Ascending aorta (tissue), 2 donors: Measurements from ENCODE around the gene USP34. TPM values are rescaled to one million over a fixed set of nuclear protein-coding genes. Genes with fewer than 3 reads are reported as not detected.

Experiments used
- DNase-seq, 2 donors: peaks; one replicate each; pipeline ENCODE4 v3.0.0-alpha.2; 2019; ENCODE audit warnings: low spot score in 2 of 2
- H3K27ac ChIP-seq, 2 donors: fragments of 200-600 bp; sonication (generic); one replicate each; pipeline ENCODE4 v1.5.1; 2016 to 2017; ENCODE audit warnings: mild to moderate bottlenecking in 1 of 2
- H3K27me3 ChIP-seq: fragments of 200-600 bp; sonication (generic); one replicate; pipeline ENCODE4 v1.5.1; 2017
- H3K36me3 ChIP-seq, 2 donors: fragments of 200-600 bp; sonication (generic); one replicate each; pipeline ENCODE4 v1.5.1; 2016
- H3K4me1 ChIP-seq, 2 donors: fragments of 200-600 bp; sonication (generic); one replicate each; pipeline ENCODE4 v1.5.1; 2016 to 2017; ENCODE audit warnings: mild to moderate bottlenecking in 1 of 2
- H3K4me3 ChIP-seq, 2 donors: fragments of 200-600 bp; sonication (generic); one replicate each; pipeline ENCODE4 v1.5.1; 2016 to 2017; ENCODE audit warnings: mild to moderate bottlenecking in 1 of 2
- H3K9me3 ChIP-seq, 2 donors: fragments of 200-600 bp; sonication (generic); one replicate each; pipeline ENCODE4 v1.5.1; 2016
- CTCF ChIP-seq, 3 experiments: fragments of 200-600 bp in 2 of 3; fragments of 450-650 bp in 1 of 3; sonication (generic) in 2 of 3; IDR thresholded peaks; one replicate each; pipeline ENCODE4 v1.5.1; 2016 to 2019; ENCODE audit warnings: antibody characterized with exemption in 3 of 3, mild to moderate bottlenecking in 1 of 3, moderate library complexity in 1 of 3
- intact Hi-C: fragments of 100-400 bp; cut with DNase I; formaldehyde crosslinking; loops from one replicate; pipeline ENCODE4 v1.15.1; 2023
- total RNA-seq: library from RNA; depleted of rRNA; stranded (reverse); fragments of >200 nt; gene quantifications from one replicate; pipeline ENCODE4 v1.1.0, GENCODE V29; 2016

Gene USP34
- total RNA-seq, 1 donor from 2014 or later: 59.3 TPM

DNA sequence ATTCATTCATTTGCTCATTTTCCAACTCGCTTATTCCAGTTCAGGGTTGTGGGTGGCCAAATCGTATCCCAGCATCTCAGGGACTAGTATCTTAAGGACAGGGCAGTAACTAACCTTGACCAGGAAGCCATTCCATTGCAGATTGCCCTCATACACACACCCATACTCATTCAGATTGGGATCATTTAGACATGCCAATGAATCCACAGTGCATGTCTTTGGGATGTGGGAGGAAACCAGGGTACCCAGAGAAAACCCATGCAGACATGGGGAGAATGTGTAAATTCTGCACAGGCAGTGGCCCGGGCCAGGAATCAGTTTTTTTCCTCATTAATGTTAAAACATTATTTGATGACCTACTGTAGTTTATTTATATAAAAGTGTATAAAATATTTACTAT, 150.7 kb downstream of the USP34 start:
- no peak overlapping the region for H3K4me3 ChIP-seq
- no peaks in the 10 kb centered on the region for H3K27me3 ChIP-seq
- peaks cover 15 to 38% of the 10 kb centered on the region in 2 donors for H3K36me3 ChIP-seq
- H3K27ac ChIP-seq: no peak overlapping the region
- DNase-seq: no peak
- H3K9me3 ChIP-seq: no peaks in the 10 kb centered on the region
- no peak for TF ChIP-seq CTCF (IDR thresholded peaks at IDR 0.05)
- H3K4me1 ChIP-seq: no peaks in the 10 kb centered on the region
- intact Hi-C loops: no loop called here

- DNase-seq: no peak
- Histone ChIP-seq H3K4me1 (no peaks in the 10 kb centered on the region), H3K9me3 (no peaks in the 10 kb centered on the region), H3K4me3 (no peak overlapping the region), H3K27me3 (no peaks in the 10 kb centered on the region), H3K36me3 (peaks cover 19 to 32% of the 10 kb centered on the region in 2 donors), H3K27ac (no peak overlapping the region)
- no peak for TF ChIP-seq CTCF (IDR thresholded peaks at IDR 0.05)
- intact Hi-C loops: no loop called here
Observed at GRCh38 chr2:61318553-61318952, 152.3 kb downstream of the USP34 start.

DNA sequence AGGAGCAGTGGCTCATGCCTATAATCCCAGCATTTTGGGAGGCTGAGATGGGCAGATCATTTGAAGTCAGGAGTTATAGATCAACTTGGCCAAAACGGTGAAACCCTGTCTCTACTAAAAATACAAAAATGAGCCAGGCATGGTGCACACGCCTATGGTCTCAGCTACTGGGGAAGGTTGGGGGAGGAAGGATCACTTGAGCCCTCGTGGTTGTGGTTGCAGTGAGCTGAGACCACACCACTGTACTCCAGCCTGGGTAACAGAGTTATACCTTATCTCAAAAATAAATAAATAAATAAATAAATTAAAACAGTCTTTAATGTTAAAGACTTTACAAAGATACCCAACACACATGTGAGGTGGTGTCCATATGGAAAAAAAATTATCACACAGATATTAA, 174.9 kb downstream of the USP34 start:
- Histone ChIP-seq H3K27me3 (no peaks in the 10 kb centered on the region), H3K27ac (no peak overlapping the region), H3K4me3 (no peak overlapping the region), H3K4me1 (no peaks in the 10 kb centered on the region), H3K36me3 (peaks cover 20 to 40% of the 10 kb centered on the region in 2 donors), H3K9me3 (no peaks in the 10 kb centered on the region)
- DNase-seq: no peak
- intact Hi-C loops: no loop called here
- TF ChIP-seq CTCF (IDR thresholded peaks at IDR 0.05): no peak

- Histone ChIP-seq H3K27ac (no peak overlapping the region), H3K9me3 (no peaks in the 10 kb centered on the region), H3K27me3 (no peaks in the 10 kb centered on the region), H3K4me1 (no peaks in the 10 kb centered on the region), H3K36me3 (peaks cover 20 to 37% of the 10 kb centered on the region in 2 donors), H3K4me3 (no peak overlapping the region)
- no peak for DNase-seq
- no peak for TF ChIP-seq CTCF (IDR thresholded peaks at IDR 0.05)
- intact Hi-C loops: no loop called here
Observed at GRCh38 chr2:61291851-61292575, 178.9 kb downstream of the USP34 start.

- H3K9me3 ChIP-seq: no peaks in the 10 kb centered on the region
- DNase-seq: no peak
- no peak overlapping the region for H3K27ac ChIP-seq
- H3K36me3 ChIP-seq: peaks cover 11 to 14% of the 10 kb centered on the region in 2 donors
- intact Hi-C loops: no loop called here
- H3K4me1 ChIP-seq: no peaks in the 10 kb centered on the region
- no peaks in the 10 kb centered on the region for H3K27me3 ChIP-seq
- H3K4me3 ChIP-seq: no peak overlapping the region
- no peak for TF ChIP-seq CTCF (IDR thresholded peaks at IDR 0.05)
Observed at GRCh38 chr2:61288070-61288841, 182.6 kb downstream of the USP34 start.
